GM18870 (cell line): Measurements from ENCODE around the gene TRIP10.

ENCODE experiments used
- ATAC-seq: cut with Tn5 transposase; IDR thresholded peaks from one replicate; pipeline ENCODE4 v1.9.1; 2021; ENCODE audit warnings: moderate library complexity; ENCODE audit not compliant: unreplicated experiment

Gene TRIP10

DNA sequence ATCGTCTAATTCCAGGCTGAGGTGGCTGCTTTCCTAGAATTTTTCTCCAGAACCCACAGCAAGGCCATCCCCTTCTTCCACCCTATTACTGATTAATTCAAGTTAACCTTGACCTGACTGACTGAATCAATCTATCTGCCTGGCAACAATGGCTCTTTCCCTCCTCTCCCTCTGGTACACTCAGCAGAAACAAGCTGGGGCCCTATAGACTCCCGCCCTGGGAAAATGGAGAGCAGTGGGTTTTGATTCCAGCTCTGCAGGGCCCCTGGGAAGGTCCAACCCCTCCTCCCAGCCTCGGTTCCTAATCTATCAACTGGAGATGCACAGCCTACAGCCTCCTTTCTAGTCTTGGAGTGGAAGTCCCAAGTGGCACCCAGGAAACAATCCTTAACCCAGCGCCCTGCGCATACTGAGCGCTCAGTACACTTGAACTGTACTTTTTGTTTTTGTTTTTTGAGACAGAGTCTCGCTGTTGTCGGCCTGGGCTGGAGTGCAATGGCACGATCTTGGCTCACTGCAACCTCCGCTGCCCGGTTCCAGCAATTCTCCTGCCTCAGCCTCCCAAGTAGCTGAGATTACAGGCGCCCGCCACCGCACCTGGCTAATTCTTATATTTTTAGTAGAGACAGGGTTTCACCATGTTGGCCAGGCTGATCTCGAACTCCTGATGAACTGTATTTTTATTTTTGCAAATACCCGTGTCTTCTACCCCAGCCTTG is 13.8 kb upstream of the TRIP10 start:
- no peak for ATAC-seq

DNA sequence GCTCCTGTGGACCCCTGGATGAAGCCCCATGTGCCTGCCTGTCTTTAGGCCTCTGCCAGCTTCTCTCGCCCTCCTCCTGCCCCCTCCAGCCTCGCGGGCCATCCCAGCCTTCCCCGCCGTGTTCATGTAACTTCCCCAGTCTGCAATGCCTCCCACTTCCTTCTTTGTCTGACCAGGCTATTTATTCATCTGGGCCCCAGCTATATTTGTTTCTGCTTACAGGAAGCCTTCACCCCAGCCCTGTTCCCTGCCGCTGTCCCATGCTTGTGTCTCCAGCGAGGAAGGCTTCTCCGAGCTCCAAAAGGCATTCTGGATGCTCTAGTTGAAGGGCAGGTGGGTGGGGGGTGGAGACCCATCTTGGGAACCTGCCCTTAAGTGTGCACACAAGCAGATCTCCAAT is 11.1 kb upstream of the TRIP10 start:
- no peak for ATAC-seq

DNA sequence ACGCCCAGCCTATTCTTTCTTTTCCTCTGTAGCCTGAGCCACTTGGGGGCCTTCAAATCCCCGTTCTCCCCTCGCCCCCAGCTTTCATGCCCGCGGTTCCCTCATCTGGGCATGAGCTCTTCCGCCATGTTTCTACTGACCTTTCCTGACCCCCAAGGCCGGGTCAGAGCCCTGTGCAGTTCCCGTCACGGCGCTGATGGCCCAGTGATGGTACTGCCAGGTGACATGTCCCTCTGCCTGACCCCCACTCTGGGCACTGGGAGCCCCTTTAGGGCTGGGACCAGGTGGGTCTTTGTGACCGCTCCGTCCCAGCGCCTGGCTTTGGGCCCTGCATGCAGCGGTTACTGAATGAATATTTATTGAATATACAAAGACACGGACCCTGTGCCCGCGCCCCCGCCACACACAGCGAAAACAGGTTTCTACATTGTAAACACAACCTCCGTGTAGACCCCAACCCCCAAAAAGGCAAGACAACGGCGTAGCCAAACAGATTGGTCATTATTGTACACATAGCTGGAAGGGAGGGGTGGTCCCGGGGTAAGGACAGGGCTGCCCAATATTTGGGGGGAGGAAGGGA is 9.8 kb upstream of the TRIP10 start:
- no peak for ATAC-seq

DNA sequence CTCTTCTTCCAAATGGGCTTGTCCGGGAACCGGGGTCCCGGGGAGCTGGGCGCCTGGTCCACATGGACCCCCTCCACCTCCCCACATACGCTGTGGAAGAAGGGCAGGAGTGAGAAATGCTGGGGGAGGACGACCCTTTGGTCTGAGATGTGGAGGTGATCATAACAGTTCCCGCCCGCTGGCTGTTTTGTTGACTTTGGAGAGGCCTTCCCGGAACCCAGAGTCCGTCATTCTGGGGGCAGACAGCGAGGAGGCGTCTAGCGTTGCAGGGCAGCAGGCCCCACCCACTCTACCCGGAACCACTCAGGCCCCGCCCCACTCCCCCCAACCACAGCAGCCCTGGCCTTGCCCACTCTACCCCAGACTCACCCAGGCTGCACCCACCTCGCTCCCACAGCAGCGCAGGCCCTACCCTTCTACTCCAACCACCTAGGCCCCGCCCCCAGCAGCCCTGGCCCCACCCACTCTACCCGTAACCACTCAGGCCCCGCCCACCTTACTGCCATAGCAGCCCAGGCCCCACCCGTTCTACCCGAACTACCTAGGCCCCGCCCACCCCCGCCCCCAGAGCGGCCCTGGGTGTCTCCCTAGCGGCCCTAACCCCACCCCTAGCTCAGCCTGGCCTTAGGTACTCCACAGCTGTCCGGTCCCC is 9.2 kb upstream of the TRIP10 start:
- no peak for ATAC-seq

DNA sequence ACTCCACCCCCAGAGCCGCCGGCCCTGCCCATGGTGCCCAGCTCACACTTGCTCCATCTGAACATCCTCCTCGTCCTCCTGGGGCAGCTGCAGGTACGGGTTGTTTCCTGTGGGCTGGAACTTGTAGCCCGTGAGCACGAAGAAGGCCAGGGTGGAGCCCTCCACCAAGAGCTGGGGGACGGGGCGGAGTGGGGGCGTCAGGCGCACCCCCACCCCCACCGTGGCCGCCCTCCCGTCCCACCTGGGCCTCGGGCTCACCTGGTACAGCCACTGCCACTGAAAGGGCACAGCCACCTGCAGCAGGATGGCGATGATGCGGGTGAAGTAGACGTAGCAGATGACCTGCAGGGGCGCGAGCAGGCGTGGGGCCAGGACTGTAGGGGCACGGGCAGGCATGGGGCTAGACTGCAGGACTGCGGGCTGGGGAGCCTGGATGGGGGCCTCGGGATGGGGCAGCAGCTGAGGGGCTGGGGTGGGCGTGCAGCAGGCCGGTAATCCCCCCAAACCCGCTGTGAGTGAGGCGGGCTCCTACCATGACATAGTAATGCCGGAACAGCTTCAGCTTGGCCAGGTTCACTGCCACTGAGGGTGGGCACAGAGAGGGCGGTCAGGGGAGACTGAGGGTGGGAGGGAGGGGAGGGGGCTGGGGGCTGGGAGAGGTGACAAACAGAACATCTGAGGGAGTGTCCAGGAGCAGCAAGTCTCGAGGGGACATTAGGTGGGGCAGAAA is 8.4 kb upstream of the TRIP10 start:
- no peak for ATAC-seq

DNA sequence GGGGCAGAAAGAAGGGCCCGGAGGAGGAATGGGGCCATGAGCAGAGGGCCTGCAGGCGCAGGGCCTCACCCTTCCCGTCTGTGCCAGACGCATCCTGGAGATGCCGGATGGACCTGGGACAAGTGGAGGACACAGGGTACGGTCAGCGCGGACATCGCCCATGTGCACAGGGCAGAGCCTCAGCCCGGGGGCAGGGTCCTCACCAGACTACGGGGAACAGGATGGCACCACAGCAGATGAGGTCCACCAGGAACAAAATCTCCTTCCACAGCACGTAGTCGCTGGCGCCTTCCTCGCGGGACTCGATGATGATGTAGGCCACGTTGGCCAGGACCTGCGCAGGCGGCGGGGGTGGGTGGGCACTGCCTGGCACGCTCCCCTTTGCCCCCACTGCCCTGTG is 7.7 kb upstream of the TRIP10 start:
- ATAC-seq = no peak

DNA sequence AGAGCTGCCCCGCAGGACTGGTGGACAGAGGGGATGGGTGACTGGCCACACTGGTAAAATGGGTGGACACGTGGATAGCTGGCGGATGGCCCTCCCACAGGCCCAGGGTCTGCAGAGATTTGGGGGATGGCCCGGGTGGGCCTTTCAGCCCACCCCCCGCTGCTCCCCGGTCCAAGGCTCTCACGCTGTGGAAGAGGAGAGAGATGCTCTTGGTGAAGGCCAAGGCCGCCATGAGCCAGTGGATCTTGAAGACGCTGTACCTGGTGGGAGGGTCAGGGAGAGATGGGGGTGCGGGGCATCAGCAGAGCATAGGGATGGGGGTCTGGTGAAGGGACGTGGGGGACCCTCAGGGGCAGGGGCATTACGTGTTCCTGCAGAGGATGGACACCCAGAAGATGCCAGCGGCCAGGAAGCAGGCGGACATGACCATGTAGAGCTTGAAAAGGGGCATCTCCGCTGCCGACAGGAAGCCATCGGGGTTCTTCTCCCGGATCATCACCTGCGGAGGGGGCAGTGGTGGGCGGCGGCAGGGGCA is 6.6 kb upstream of the TRIP10 start:
- no peak for ATAC-seq

DNA sequence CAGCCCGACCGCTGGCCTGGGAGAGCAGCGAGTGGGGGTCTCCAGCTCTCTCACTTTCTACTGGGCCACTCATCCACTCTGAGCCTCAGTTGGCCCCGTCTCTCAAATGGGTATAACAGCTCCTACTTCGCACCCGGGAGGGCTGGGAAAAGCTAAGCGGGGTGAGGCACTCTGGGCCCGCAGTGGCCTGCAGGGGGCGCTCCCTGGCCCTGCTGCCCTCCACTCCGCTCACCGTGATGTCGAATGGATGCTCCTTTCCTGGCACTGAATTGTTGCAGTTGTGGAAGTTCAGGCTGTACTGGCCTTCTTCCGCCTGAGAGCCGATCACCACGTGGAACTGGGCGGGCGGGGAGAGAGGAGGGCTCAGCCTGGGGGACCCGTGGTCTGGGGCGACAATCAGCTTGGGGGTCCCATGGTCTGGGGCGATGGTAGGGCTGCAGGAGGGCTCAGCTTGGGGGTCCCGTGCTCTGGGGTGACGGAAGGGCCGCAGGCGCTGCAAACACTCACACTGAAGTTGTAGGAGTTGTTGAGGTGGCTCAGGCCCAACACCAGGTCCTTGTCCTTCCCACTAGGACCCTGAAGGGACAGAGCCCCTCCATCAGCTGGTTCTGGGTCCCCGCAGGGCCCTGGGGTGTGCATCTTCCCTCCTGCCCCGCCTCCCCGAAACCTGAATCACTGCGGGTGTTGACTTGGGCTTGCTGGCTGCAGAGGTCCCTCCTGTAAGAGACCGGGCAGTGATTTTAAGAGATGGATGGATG is 6.0 kb upstream of the TRIP10 start:
- no peak for ATAC-seq

DNA sequence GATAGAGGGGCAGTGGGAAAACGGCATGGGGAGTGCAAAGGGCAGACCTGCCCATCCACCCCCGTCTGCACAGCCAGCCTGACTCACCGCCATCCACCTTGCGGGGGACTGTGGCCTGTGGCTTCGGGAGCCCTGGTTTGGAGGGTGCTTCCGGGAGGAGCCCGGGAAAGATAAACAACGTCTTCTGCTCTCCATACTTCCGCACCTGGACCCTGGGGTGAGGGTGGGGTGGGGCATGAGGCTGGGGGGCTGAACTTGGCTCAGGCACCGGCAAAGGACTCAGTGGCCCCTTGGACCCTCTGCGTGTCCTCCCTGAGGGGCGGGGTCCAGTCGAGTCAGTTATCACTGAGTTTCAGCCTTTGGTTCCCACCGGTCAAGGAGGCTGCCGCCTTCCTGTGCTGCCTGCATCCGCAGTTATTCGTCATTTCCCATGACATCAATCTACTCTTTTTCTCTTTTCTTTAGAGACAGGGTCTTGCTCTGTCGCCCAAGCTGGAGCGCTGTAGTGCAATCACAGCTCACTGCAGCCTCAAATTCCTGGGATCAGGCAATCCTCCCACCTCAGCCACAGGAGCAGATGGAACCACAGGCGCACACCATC is 5.3 kb upstream of the TRIP10 start:
- ATAC-seq = no peak

DNA sequence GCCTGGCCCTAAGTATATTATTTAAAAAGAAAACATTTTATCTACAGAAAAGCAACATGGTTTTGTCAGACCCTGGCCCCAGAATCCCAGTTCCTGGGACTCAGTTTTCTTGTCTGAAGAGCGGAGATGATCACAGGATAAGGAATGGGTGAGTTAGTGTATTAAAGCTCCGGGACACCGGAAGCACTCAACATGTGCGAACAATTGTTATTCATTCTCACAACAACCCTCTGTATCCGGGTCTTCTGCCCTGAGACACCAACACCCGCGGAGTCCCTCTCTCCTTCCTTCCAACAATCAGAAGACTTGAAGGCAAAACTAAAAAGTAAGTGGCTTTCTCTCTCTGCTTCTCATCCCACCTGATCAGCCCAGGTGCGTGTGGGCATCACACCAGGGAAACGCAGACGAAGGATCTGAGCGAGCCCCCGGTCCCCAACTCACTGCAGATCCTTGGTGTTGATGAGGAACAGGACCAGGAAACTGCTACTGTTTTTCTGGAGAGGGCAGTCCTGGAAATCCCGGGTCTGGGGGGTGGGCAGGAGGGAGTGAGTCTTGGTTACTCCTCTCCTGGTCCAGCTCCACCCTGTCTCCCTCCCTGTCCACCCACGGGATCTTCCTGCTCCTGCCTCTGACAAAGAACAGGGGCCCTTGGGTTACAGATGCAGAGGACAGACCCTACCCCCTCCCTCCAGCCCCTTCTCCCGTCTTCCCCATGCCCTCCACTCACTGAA is 4.1 kb upstream of the TRIP10 start:
- no peak for ATAC-seq

DNA sequence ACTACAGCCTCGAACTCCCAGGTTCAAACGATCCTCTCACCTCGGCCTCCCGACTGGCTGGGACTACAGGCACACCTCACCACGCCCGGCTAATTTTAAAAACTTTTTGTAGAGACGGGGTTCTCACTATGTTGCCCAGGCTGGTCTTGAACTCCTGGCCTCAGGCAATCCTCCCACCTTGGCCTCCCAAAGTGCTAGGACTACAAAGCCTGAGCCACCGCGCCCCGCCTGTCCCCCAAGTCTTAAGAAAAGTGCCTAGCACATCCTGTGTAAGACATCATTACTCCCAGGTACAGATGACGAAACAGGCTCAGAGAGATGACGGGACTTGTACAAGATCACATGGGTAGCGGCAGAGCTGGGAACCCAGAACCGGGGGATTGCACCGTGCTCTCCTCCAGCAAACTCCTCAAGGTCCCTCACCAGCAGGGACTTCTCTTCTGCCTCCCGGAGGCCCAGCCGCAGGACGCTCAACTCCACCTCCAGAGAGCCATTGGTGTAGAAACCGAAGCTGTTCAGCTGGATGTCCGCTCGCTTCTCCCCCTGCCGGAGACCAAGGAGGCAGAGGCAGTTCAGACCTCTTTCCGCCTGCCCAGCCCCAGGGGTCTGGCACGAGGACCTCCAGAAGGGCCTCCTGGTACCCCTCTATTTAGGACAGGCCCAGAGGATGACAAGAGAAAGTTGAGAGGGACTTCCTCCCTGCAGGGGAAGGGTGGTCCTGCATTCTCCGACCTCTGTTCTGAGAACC is 3.1 kb upstream of the TRIP10 start:
- ATAC-seq = no peak

DNA sequence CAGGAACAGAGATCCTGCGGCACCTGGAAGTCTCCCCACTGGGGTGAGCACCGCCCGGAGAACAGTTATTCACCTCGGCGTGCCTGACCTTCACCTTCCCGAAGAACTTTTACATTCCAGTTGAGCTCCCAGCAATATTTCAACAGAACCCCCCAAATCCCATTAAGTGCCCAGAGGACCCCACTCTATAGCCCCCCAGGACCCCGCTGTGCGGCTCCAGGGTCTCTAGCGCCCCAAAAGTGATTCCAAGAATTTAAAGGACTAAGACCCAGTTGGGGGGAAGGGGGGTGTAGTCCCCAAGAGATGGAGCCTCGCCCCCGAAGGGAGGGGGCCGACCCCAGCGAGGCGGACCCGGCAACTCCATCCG is 2.6 kb upstream of the TRIP10 start:
- no peak for ATAC-seq

DNA sequence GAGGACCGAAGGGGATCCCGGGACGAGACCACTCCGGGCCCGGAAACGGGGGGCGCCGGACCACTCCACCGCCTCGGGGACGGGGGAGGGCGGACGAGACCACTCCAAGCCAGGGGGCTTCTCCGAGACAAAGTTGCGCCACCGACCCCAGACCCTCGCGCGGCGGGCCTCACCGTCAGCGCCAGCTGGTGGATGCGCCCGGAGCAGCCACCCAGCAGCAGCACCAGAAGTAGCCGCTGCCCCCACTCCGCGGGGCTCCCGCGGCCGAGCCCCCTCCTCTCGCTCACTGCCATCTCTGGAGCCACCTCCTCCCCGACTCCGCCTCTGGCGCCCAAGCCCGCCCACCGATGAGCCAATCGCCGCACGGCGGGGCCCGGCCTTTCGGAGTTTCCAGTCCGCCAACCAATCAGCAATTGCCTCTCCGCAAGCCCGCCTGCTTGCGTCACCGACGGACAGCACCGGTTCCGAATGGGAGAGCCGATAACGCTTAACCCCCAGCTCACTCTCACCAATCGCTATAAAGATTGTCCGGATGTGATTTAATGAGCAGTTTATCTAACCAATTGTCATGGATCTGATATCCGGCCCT is 2.1 kb upstream of the TRIP10 start, which contains the start of gene GPR108:
Gene GPR108 (minus strand): TSS at position 297 of the 589 bp plus-strand sequence. CDS start 4 bp downstream, at position 293.
- ATAC-seq = peak; percentile 81

DNA sequence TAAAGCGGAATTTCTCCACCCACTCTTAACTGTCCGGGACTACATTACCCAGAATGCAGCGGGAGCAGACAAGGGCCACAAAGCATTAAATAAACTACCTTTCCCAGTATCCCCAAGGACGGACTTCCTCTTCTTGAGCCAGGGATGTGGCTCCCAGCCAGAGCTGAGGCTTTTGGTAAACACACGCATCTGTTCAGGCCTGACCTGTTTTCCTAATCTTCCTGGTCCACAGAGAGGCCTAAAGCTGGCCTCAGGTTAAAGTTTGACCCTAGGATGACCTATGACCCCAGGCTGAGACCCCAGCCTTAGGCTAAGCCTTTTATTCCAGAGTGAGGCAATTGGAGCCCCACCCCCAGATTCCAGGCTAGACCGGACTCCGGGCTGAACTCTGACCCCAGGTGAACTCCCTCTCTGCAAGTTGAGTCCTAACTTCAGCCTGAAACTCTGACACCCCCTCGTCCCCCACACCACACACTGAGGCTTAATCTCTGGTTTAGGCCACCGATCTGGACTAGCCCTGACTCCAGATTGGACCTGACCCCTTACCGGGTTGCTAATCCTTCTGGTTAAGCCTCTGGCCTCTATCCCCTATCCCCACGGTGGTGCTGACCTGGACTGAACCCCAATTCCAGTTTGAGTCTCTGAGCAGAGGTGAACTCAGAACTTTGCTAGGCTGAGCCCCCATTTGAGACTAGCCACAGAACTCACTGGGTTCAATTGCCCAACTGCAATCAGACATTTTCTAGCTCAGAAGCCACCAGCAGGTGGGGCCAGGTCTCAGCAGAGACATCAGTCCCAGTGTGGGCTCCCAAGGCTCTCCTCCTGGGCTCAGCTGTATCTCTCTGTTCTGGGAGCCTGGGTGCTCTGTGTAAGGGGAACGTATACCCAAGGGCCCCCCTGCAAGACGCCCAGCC is 1.4 kb upstream of the TRIP10 start:
- ATAC-seq = no peak

DNA sequence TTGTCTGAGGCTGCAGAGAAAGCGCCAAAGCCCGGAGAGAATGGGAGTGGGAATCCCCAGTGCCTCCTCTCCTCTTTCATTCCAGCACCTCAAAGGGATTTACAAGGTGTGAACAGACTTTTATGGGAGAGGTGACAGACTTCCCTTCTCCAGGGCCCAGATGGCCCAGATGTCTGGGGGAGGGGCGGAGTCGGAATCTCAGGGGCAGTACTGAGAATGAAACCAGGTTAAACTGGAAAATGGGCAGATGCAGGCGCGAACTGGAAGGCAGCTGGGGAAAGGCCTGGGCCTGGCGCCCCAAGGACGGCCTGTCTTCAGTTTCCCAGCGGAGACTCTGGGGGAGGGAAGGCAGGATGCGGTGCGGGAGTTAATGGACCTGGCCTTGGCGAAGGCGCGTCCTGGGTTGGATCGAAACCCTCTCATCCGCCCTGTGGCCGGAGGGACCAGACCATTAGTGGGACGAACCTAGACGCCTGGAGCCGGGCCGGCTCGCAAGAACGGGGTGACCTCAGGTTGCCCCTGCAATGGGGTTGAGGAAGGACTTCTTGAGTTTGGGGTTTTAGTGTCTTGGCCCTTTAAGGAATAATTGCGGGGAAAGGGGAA is 592 bp upstream of the TRIP10 start:
- ATAC-seq = no peak

DNA sequence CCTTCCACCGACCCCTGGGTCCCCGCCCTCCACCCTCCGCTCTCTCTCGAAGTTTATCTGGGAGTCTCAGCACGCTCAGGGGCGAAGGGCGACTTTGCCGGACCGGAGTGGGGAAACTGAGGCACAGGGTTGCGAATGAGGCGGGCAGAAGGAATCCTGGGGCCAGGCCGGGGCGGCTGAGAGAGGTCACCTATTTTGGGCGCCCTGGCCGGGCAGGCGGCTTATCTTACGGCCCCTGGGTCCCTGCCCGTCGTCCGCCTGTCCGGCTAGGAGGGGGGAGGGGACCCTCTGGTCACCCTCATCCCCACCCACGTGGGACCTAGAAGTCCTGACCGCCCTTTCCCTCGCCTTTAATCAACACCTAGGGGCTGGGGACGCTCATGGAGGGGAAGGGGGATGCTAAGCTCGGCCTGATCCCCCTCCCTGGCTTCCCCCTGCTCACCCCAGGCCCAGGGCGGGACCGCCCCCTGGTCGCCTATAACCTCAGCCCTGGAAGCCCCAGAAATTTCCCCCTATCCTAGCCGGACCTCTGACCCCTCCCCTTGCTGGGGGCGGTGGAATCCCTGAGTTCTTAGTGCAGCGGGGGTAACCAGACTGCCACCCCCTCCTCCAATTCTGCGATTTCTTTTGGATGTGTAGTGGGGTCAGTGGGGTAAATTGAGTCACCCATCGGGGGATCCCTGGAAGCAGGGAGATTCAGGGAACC is 556 bp downstream of the TRIP10 start:
- ATAC-seq = no peak
